ENCODE data around the gene SLC35D3.

DNA sequence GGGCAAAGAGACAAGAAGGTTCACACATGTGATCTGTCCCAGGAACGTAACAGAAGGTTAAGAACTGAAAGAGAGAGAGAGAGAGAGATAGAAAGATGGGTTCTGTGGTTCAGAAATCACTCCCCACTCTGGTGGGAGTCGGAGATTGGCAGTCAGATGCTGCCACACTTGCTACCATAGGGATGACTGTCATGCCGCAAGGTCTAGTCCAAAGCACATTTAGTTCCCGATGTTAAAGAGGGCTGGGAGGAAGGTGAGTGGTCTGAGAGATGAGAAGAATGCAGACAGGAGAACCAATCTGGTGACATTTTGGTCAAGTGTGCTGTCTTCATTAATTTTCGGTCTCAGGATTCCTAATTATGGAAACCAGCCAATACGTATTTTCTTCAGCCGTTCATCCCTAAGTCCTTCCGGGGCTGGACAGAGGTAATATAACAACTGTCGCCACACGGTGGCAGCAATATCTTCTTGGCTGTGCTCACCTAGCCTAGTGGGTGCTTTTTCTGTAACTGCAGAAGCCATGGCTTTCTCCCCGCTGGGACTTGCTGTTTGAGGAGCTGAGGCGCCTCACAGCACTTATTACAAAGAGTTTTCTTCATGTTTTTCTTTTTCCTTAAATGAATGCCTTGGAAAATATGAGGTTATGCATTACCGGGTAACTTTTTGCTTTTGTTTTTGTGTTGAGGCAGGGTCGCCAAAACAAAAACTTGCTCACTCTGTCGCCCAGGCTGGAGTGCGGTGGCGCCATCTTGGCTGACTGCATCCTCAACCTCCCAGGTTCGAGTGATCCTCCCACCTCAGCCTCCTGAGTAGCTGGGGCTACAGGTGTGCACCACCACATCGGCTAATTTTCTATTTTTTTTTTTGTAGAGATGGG lies 46.0 kb downstream of the SLC35D3 start:
- TF ChIP-seq, protein P1, sequence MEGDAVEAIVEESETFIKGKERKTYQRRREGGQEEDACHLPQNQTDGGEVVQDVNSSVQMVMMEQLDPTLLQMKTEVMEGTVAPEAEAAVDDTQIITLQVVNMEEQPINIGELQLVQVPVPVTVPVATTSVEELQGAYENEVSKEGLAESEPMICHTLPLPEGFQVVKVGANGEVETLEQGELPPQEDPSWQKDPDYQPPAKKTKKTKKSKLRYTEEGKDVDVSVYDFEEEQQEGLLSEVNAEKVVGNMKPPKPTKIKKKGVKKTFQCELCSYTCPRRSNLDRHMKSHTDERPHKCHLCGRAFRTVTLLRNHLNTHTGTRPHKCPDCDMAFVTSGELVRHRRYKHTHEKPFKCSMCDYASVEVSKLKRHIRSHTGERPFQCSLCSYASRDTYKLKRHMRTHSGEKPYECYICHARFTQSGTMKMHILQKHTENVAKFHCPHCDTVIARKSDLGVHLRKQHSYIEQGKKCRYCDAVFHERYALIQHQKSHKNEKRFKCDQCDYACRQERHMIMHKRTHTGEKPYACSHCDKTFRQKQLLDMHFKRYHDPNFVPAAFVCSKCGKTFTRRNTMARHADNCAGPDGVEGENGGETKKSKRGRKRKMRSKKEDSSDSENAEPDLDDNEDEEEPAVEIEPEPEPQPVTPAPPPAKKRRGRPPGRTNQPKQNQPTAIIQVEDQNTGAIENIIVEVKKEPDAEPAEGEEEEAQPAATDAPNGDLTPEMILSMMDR (IDR thresholded peaks at IDR 0.05; ENCODE audit: extremely low read depth in 1 of 2, insufficient read depth in 1 of 2, low read depth in 1 of 2, low read length in 2 of 2) = peak; percentile 55 to 57
- TF ChIP-seq EZH2 (IDR thresholded peaks at IDR 0.05; ENCODE audit: borderline replicate concordance, low read depth, low read length, severe bottlenecking) (no peak), FOS (IDR thresholded peaks at IDR 0.05; ENCODE audit: borderline replicate concordance, insufficient read depth, low read length) (no peak), MYC (IDR thresholded peaks at IDR 0.05; ENCODE audit: low read depth, low read length) (no peak), POLR2A (IDR thresholded peaks at IDR 0.05; ENCODE audit: low read depth, low read length) (no peak)

Data from endothelial cell of umbilical vein (primary cell).